Left forelimb (tissue), 1 donor: ENCODE measurements around the gene KNCN.

Experiments used
- DNase-seq: peaks from one replicate; pipeline ENCODE4 v3.0.0-alpha.2; 2018; ENCODE audit warnings: low spot score

KNCN gene

DNA sequence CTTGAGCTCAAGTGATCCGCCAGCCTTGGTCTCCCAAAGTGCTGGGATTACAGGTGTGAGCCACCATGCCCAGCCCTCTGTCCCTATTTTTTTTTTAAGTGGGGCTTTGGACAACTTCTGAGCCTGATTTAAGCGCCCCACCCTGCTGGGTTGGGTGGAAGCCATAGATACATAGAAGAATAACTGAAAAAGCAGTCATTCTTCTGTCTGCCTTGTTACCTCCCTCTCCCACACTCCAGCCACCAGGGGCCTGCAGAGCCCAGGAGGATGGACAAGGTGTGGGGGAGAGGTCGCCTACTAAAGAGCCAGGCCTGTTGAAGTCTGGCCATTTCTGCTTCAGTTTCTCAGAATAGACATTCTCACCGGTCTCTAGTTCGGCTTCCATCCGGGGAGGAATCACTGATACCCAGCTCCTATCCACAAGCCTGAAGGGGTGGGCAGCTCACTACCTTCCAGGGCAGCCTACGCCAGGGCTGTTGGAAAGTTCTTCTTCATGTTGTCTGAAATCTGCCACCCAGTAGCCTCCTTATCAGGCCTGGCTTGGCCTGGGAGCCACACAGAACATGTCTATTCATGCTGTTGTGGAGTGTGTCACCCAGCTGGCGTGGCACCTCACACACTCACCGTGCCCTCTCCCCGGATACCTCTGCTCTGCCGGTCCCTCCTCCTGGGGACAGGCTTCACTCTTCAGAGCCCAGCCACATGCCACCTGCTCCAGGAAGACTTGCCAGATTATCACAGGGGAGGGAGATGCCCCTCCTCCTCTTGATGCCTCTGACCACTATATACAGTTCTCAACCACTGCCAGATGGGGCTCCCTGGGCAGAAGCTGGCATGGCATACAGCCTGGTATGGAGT lies 27.7 kb downstream of the KNCN start:
- DNase-seq: no peak

DNA sequence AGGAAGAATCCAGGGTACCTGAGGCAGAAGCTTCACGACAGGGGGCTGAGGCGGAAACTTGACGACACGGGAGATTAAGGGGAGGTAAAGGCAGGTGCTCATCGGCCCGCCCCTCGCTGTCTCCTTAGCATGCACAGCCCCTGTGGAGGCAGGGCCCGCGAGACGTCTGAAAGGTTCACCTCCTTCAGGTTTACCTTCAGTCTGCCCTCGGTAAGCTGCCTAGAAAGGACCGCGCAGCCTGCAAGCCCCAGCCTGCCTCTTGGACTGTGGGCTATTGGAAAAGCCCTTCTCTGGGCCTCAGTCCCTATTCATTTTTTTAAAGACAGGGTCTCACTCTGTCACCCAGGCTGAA lies 28.5 kb downstream of the KNCN start:
- DNase-seq: no peak

- no peak for DNase-seq
Measured at GRCh38 chr1:46522184-46522968, 29.1 kb downstream of the KNCN start.

DNA sequence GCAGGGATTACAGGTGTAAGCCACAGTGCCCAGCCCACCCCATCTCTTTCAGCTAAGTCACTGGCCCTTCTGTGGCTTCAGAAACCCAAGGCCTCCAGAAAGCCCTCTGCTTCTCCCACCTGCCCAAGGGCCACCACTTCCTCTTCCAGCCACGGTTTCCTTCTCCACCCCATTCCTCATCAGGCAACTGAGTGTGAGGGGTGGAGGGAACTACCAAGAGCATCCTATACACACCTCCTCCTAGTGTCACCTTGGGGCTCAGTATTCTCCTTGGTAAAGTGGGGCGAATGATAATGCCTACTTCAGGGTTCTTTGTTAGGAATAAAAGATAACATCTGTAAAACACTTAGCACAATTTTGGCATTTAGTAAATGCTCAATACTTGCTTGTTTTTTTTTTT lies 30.0 kb downstream of the KNCN start:
- no peak for DNase-seq

DNA sequence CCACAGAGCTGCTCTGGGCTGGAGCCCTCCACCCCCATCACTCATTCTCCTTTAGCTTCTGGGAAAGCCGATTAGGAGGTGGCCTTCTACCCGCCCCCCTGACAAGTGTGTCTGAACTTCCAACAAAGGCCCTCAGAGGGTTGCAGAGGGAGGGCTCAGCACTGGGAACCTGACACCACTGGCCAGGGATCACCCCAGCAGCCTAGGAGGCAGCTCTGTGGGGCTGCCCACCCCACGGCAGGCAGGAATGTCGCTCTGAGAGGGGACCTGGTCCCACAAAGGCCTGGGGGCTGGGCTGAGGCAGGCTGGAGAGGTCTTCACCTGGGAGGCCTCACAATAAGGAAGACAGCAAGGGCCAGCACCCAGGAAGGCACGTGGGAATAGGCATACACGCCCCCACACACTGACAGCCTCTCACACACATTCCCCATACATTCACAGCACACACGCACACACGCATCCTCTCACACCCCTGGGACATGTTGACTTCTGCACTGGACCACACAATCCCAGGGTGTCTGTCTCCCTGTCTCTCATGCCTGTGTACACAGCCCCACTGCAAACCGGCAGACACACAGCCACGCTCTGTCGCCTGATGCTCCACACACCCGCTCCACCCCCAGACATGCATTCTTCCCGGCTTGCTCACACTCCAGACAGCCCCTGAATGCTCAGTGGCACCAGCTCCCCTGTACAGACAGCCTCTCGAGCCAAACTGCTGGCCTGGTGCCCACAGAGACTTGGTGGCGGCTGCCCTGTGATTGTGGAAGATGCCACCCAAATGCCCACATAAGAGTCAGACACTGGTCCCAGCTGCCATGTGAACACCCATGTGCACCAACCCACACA lies 31.2 kb downstream of the KNCN start:
- DNase-seq: no peak

DNA sequence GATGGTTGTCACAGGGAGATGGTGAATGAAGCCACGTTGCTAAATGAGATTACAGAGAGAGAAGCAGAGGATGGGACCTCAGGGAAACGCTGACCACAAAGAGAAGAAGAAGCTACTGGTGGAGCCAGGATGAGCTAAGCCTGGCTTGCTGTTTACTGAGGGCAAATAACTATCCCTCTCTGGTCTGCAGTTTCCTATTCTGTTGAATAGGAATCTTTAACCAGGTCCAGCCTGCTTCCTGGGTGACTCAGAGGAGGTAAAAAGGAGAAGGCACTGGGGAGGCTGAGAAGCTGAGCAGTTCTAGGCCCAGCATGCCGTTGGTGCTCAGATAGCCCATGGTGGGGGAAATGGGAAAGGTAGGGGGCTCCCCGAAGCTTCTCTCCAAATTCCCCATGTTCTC lies 32.2 kb downstream of the KNCN start:
- no peak for DNase-seq

DNA sequence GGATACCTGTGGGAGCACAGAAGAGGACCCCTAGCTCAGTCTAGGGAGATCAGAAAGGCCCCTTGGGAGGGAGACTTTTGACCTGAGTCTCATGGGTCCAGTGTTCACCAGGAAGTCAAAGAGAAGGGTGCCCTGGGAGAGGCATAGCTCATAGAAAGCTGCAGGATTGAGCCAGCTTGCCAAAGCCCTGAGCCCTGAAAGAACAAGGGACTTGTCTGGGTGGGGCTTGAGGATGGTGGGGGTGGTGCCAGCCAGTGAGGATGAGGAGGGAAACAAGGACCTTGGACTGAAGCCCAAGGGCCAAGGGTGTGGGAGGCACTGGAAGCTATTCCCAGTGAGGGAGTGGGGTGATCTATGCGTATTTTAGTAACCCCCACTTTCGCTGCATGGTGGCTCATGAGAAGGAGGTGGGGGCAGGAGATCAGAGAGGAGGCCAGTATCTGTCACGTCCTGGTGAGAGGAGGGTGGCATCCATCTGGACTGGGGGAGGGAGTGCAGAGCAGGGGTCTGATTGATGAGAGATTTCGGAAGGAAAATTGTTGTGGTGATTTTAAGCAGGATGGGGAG lies 33.4 kb downstream of the KNCN start:
- no peak for DNase-seq

GRCh38 chr1:46517010-46517600 lies 34.3 kb downstream of the KNCN start:
- DNase-seq: no peak

DNA sequence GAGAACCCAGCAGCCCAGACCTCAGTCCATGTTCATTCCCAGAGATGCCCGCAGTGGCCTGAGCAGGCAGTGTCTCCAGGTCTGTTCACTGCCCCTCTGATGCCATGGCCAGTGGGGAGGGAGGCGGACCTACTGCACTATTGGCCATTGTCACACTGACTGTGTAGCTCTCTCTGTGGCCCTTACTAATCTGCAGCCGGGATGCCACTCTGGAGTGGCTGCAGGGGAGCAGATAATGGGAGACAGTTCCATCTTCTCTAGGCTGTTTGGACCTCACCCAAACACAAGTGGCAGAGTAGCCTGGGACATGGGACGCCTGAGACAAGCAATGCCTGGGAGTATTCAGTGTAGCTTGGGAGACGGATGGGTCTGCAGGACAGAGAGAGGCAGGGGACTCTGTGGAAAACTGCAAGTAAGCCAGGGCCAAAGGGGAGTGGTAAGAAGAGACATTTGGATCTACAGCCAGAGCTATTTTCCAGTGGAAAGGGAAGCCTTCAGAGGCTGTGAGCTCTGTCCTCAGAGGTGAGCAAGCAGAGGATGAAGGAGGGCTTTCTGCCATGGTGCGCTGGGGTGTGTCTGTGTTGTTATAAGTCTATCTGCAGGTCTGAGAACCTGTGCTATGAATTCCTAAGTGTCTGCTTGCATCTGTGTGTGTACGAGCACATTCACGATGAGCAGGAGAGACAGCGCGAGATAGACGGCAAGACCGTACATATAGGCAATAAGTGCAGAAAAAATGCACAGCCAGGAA lies 35.1 kb downstream of the KNCN start:
- DNase-seq: no peak

GRCh38 chr1:46515576-46515975 lies 35.9 kb downstream of the KNCN start:
- DNase-seq: no peak

DNA sequence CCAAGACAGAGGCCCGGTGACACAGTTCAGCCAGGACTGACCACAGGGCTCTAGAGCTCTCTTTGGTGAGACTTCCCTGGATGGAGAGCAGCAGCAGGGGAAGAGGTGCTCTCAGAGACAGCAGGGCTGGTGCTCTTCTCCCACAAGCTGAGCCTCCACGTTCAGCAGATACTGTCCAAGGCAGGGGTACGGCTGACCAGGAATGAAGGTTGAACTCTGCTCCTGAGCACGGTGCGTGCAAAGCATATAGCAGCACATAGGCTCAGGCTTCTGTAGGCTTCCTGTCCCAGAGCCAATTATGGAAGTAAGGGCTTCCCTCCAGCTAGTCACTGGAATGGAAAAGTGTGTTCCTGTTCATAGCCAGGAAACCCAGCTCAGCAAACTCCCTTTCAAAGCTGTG lies 37.9 kb downstream of the KNCN start:
- no peak for DNase-seq

- no peak for DNase-seq
Measured at GRCh38 chr1:46512792-46513190, 38.7 kb downstream of the KNCN start.

DNA sequence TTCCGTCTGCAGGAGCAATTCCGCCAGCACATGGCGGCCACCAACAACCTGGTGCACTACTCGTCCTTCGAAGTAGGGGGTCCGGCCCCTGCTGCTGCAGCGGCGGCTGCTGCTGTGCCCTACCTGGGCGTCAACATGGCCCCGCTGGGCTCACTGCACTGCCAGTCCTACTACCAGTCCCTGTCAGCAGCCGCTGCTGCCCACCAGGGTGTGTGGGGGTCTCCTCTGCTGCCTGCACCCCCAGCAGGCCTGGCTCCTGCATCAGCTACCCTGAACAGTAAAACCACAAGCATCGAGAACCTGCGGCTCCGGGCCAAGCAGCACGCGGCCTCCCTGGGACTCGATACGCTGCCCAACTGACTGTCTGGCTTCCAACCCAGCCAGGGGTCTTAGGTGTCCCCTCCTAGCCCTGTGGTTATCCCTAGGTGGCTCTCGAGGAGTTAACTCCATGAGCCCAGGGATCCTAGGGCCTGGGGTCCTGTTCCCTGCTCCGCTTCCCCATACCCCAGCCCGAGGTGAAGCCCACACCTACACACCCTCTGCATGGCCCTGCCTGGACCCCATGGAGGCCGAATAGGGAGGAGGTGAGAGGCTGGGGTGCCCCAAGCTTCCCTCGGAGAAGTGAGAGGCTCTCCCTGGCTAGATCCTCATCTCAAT lies 39.2 kb downstream of the KNCN start:
- DNase-seq: no peak

DNA sequence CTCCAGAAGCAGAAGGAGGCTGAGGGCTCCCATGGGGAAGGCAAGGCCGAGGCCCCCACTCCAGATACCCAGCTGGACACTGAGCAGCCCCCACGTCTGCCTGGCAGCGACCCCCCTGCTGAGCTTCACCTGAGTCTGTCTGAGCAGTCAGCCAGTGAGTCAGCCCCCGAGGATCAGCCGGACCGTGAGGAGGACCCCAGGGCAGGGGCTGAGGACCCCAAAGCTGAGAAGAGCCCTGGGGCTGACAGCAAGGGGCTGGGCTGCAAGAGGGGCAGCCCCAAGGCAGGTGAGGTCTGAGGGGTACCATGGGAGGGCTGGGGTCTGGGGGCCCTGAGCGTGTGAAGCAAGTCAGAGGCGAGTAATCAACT lies 40.5 kb downstream of the KNCN start:
- DNase-seq: no peak

DNA sequence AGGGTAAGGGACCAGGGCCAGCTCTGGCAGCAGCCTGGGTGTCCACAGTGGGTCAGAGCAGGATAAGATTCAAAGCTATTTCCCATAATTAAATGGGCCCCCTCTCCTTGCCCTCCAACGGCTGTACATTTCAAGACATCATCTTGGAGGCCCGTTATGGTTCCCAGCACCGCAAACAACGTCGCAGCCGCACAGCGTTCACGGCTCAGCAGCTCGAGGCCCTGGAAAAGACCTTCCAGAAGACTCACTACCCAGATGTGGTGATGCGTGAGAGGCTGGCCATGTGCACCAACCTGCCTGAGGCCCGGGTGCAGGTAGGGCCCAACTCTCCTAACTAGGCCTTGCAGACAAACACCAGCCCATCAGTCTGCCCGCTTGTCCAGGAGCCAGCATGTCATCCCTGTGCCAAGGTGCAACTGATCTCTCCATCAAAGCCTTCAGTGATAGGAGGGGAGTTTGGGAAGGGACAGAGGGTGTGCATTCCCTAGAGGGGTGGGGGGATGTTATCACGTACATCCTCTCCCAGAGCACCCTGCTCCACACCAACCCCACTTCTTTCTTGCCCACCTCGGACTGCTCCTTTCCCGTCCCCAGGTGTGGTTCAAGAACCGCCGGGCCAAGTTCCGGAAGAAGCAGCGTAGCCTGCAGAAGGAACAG lies 41.0 kb downstream of the KNCN start:
- DNase-seq: no peak

DNA sequence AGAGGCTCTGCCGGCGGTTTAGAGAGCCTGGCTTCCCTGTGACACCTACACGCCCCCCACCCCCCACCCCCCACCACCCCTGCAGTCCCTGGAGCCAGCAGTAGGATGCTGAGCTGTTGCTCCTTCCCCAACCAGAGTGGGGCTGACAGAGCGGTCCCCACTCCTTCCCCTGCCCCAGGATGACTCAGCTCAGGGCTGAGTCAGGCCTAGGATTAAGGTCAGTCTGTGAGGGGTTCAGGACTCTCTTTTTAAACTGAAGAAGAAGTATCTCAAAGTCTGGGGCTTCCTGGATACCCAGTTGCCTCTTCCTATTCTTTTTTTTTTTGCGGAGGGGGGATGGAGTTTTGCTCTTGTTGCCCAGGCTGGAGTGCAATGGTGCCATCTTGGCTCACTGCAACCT lies 42.7 kb downstream of the KNCN start:
- no peak for DNase-seq

DNA sequence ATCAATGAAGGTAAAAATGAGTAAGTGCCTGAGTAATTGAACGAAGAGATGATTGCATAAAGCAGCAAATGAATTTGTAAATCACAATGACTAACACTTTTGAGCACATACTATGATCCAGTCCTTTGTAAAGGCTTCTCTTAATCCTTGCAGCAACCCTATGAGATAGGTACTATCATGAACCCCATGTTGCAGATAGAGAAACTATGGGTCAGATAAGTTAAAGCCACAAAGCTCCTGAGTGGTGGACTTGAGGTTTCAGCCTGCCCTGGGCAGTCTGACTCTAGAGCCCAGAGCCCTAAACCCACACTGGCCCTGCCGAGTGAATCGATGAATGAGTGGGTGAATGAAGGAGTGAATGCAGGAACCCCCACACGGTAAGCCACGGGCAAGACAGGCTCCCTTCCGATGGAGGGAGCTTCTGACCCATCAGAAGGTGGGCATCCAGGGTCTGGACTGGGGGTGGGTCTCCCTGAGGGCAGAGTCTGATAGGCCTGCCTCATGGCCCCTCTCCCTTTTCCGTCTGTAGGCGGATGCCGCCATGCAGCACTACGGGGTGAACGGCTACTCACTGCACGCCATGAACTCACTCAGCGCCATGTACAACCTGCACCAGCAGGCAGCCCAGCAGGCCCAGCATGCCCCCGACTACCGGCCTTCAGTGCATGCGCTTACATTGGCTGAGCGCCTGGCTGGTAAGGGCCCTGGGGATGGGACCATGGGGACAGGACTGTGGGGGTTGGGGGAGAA lies 44.8 kb downstream of the KNCN start:
- DNase-seq: no peak

- no peak for DNase-seq
Measured at GRCh38 chr1:46503421-46503820, 48.0 kb downstream of the KNCN start.

- no peak for DNase-seq
Measured at GRCh38 chr1:46501528-46501927, 49.9 kb downstream of the KNCN start.
